ENCODE results near the gene RNF225.
A peak's percentile ranks its signal among the peaks of the same experiment; 100 is the strongest.
"Not testable (repeated sequence)": the region's sequence is repeated elsewhere in the genome, so short reads cannot be mapped to it uniquely, and the experiment has no call there.

Gene RNF225

DNA sequence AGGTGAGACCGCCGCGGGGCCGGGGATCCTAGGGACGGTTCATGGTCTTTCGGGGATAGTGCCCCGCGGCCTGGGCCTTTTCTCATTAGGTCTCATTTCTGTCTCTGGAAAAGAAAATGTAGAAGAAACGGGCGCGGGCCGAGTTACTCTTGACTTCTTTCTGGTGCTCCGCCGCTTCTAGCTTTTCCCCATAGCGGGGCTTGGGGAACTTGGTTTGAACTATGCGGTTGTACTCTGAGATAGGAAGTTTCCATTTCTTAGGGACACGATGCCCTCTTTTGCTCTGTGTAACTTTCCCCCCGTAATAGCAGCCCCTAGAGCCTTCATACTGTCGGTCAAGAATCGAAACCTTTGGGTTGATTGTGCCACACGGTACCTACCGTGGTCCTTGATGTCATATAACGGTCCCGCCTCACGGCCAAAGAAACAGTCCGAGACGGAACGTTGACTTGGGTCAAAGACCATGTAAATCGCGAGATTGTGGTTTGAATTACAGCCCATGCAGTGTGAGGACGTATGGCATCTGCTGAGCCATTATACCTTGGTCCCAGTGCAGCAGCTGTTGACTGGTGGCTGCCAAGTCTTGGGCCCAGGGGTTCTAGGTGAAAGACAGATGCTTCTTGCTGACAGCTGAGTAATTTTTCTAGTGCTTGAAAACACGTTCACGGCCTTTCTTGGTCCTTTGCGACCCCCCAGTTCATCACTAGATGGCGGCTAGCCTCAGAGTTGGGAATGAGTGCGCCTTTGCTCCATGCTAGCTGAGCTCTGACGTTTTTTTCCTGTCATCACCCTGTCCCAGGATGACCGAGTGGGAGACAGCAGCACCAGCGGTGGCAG, 7.9 kb upstream of the RNF225 start:
- DNase-seq: no peak

DNA sequence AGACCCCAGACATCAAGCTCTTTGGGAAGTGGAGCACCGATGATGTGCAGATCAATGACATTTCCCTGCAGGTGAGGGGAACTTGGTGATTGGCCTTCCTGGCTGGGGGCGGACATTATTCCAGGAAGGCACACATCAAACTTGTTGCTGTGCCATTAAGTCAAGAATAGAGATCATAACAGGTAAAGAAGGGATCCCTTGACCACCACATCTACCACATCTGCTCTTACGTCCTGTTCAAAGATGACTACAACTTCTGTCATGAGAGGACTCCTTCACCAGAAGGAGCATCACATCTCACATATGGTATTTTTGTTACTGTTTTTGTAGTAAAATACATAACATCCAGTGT, 7.3 kb upstream of the RNF225 start:
- DNase-seq: no peak

DNA sequence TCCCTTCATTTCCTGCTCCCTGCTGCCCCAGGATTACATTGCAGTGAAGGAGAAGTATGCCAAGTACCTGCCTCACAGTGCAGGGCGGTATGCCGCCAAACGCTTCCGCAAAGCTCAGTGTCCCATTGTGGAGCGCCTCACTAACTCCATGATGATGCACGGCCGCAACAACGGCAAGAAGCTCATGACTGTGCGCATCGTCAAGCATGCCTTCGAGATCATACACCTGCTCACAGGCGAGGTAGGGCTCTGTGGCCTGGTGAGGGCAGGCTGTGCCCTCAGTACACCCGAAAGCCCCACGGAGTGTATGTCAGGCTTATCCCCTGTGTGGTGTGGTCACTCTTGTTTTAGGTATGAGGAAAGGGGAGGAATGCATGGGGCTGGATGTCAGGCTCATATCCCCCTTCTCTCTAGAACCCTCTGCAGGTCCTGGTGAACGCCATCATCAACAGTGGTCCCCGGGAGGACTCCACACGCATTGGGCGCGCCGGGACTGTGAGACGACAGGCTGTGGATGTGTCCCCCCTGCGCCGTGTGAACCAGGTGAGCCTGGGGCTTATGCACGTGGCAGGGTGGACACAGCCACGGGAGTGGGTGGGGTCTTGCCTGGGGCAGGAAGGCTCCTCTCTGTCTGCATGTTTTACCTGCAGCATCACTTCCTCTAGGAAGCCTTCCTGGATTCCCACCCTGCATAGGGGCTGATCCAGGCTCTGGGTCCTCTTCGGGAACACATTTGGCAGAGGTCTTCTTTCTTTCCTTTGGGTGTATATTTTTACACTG, 2.3 kb upstream of the RNF225 start:
- DNase-seq: no peak

DNA sequence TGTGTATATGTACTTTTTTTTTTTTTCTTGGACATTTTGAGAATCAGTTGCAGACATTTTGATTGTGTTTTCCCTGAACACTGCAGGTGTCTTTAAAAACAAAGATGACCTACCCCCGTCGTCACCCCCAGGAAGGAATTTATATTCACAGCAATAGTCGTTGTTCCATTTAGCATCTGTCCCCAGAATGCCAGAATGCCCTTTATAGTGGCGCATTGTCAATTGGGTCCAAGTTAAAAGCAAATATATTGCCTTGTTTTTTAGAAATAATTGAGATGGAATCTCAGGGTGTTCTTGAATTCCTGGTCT, 1.8 kb upstream of the RNF225 start:
- DNase-seq: no peak

DNA sequence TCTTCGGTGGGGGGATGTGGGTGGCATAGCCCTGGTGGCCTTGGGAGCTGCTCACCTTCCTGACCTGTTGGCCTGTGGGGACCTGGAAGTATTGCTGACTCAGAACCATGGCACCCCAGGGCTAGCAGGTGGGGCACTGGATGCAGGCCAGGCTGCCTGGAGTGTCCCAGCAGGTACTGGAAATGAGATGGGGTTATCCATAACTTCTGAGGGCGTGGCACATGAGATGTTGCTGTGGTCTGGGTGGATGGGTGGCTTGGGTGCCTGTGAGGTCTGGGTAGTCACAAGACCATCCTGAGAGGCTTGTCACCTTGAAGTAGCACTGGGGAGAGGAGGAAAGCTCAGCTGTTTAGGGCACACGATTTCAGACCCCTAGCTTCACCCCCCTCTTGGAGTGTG, 636 bp upstream of the RNF225 start:
- no peak for DNase-seq

DNA sequence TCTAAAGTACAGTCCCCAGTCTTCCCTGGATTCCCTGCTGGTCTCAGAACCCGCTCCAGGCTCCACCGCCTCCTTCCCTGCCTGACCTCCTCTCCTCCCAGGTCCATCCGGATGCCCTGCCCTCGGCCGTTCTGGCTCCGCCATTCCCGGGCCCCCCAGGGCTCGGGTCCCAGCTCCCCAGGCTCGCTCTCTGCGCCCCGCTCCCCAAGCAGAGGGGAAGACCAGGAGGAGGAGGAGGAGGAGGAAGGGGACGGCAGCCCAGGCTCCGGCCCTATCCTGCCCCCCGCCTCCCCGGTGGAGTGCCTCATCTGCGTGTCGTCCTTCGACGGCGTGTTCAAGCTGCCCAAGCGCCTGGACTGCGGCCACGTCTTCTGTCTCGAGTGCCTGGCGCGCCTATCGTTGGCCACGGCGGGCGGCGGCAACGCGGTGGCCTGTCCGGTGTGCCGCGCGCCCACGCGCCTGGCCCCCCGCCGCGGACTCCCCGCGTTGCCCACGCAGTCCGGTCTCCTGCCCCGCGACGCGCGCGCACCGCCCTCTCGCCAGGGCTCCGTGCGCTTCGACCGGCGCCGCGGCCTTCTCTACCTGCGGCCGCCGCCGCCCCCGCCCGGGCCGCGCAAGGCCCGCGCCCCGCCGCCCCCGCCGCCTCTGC, 647 bp downstream of the RNF225 start:
- DNase-seq: no peak

DNA sequence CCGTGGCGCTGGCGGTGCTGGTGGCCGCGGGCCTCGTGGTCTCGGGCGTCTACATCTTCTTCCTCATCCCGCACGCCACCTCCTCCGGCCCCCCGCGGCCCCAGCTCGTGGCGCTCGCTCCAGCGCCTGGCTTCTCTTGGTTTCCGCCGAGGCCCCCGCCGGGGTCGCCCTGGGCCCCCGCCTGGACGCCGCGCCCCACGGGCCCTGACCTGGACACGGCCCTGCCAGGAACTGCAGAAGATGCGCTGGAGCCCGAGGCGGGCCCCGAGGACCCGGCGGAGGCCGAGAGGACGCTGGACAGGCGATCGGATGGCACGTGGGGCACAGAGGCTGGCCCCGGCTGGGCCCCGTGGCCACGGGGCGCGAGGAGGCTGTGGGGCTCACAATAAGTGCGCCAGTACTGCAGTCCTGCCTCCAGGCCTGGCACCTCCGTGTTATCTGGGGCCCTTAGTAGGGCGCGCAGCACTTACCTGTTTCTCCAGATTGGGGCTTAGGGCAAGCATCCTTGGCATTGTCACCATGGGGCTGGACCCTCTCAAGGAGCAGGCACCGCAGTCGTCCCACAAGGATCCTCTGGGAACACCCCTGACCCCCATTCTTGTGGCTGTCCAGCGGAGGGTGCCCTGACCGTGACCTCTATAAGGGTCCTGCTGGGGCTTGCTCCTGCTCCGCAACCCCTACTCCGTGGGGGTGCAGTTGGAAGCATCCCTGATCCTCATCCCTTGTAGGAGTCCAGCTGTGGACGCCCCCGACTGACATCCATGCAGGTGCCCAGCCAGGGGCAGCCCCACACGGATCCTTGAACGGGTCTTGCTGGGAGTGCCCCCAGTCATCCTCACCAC, 1.5 kb downstream of the RNF225 start:
- DNase-seq: no peak

DNA sequence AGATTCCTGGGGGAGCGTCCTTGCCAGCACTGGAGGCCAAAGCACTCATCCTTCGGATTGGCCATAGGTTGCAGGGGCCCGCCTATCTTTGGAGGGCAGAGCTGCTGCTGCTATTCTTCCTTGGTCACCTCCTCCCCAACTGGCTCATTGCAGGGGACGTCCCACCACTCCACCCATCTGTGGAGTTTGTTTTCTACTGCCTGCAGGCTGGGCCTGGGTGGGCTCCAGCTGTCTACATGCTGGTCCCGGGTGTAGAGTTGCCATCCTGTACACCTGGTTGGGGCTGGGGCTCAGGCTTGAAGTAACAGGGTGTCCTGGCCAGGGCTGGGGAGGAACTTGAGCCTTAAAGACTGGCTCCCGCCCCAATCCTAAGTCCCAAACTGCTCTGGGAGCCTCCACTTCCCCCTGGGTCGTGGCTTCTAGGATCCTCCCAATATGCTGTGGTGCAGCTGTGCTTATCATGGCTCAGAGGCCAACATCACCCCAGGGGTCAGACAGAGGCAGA, 2.1 kb downstream of the RNF225 start:
- no peak for DNase-seq

DNA sequence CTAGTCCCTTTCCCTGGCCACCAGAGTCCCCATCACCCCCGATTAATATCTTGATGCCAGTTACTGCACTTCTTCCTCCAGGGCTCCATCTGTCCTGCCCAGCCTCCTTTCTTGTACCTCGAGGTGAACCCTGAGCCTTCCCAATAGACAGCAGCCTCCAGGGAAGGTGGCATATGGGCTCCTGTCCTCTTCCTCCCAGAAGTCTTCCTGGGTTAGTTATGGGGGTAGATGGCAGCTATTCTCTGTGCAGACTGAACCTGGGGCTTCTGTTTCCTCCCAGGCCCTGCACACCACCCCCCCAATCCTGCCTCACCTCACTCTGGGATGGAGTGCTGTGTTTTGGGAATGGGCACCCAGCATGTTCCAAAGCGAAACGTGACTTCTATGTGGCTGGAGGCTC, 2.6 kb downstream of the RNF225 start:
- no peak for DNase-seq

DNA sequence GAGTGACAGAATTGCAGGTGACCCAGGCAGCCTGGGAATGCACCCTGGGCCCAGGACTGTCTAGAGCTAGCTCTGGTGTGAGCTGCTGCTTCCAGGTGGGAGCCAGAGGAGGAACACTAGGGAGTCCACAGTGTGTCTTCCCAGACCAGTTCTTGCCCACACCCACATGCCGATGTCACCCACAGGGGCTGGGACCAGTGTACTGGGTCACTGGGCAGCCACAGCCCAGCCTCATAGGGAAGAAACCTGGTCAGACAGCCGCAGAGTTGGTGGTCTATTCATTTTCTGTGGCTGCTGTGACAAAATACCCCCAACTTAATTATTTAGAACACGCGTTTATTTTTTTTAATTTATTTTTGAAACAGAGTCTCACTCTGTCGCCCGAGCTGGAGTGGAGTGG, 3.1 kb downstream of the RNF225 start:
- no peak for DNase-seq

DNA sequence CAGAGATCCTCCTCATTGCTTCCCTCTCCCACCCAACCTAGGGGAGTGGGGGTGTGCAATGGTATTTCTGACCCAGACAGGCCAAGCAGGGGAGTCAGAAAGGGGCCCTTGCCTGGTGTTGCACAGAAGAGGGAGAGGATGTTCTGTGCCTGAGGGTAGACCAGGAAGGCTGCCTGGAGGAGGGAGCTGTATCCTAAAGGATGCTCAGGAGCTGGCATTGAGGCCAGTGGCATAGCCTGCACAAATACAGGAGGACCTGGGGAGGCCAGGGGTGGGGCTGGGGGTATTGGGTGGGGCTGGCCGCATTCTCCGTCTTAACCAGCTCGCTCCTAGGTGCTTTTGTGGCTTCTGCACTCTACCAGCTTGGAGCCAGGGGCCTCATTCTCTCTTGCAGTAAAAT, 4.4 kb downstream of the RNF225 start:
- no peak for DNase-seq

DNA sequence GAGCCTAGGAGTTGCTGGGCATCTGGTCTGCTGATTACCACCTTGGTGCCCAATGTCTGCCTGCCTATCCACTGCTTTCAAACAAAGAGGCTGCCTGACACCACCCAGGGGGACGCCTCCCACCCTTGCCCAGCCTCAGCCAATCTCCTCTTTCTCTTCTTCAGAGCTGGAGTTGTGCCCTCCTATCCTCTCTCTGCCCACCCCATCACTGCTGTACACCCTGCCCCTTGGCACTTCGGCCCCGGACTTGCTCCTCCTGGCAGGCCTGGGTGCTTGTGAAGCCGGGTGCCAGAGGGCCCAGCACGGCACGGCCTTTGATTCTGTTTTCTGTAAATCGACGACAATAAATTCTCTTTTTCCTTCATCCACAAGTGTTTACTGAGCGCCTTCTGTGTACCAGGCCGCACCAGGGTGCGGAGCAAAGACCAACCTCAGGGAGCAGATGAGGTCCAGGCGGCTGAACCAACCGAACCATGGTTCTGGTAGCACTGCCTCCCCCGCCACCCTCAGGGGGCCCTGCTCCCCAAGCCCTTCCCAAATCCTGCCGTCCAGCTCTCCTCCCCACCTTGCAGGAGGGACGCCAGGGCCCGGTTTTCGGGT, 5.0 kb downstream of the RNF225 start:
- DNase-seq: no peak

DNA sequence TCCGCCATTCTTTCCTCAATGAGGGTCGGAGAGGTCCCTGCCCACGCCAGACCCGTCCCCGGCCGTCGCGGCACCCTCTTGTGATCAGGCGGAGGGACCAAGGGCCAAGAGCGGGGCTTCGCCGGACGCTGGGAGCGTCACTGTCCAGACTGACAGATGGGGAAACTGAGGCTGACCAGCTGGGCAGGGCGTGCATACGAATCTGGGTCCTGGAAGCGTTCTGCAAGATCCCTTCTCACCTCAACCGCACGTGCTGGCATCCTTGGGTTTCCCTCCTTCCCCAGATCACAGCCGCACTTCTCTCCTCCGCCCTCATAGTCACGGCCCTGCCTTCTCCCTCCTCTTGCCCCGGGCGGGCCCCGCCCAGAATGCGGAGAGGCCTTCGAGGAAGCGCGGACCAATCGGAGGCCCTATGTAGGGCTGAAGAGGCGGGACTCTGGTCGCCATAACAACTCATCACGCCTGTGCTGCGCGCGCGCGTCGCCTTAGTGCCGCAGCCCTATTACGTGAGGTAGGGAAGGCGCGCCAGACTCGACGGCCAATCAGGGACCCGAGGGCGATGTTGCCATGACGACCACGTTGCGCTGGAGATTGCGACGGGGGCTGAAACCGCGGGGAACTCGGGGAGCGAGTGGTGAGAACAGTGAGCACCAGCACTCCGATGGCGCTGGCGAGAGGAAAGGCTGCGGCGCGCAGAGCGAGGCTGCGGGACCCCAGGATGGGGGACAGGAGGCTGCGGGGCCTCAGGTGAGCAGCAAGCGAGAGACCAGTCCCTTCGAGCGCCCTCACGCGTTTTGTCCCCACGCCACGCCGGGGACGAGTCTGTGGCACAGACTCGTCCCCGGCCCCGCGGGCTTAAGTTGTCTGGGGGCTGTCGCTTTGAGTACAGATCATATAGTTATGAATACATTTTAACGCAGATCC, 5.7 kb downstream of the RNF225 start:
- DNase-seq: peak; percentile 99

DNA sequence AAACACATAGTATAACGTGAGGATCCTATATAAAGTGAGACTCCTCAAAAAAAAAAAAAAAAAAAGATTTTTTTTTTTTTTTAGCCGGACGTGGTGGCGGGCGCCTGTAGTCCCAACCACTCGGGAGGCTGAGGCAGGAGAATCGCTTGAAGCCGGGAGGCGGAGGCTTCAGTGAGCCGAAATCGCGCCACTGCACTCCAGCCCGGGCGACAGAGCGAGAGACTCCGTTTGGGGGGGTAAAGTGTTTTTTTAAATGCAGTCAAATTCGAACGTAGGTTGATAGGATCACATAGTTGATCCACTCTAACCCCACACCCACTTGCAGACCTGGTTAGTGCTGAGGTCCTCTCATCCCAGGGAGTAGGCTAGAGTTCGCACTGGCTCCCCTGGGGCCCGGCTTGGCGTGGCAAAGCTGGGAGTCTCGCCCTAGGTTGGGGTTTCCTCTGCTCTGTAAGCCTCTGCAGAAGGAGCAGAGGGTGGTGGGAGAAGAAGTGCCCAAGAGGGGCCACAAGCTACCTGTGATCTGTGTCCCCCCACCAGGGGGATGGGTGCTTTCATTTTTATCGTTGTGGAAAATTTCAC, 6.5 kb downstream of the RNF225 start:
- no peak for DNase-seq

DNA sequence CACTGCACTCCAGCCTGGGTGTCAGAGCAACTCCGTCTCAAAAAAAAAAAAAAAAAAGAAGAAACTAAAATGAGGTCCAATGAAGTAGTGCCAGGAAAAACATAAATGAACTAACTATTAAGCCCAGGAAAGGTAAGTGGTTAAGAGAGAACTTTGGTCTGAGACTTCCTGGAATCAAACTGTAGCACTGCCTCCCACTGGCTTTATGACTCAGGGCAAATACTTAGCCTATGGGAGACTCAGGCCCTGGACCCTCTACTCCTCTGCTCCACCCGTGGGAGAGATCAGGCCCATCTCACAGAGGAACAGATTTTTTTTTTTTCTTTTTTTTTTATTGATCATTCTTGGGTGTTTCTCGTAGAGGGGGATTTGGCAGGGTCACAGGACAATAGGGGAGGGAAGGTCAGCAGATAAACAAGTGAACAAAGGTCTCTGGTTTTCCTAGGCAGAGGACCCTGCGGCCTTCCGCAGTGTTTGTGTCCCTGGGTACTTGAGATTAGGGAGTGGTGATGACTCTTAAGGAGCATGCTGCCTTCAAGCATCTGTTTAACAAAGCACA, 8.5 kb downstream of the RNF225 start:
- not testable (repeated sequence) for DNase-seq

DNA sequence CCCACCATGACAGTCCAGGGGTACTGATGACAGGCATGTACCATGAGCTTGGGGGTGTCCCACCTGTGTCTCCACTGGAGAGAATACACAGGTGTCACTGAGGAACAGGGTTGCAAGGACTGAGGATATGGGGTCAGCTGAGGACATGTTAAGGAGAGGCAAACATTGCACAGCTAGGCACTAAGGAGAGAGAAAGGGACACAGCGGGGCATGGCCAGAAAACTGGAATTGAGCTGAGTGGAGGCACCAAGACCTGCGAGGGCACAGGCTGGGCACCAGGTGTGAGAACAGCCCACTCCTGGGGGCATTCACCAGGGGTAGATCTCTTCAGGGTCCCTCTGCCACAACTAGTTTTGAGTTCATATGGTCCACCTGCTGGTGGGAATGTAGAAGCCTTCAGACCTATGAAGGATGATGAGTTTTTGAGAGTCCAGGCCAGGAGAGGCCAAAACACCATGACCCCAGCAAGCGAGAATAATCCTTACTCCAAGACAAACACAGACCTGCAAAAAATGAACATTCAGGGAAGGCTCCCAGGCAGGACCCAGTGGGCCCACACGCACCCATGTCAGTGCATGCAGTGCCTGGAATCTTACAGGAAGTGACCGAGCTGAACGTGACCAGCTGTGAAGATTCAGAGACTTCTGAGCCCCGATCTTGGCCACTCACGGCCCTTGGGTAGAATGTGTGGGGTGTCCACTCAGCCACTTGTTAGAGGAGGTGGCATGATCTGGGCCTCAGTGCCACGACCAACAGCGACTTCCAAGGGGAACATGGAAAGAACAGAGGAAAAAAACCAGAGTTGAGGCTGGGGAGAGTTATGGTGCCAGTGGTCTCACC, 11.6 kb downstream of the RNF225 start:
- DNase-seq: no peak

DNA sequence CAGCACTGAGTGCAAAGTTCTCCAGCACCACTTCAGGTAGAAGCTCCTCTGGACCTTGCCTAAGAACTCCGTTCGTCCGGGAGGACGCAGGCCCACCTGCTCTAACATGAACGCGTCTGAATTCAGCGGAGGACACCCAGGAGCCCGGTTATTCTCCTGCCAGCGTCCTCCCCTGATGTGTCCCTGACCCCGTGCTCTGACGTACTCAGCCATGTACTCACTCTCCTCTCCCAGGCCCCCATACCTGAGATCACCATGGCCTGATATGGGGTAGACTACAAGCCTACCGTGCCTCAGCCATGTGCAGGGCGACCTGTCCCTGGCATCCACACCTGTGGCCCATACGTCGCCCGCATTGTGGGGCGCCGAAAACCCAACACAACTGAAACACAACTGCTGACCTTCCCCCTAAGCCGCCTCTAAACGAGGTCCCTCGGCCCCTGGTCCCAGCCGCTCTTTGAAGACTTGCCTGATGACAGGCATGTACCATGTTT, 12.2 kb downstream of the RNF225 start:
- no peak for DNase-seq

DNA sequence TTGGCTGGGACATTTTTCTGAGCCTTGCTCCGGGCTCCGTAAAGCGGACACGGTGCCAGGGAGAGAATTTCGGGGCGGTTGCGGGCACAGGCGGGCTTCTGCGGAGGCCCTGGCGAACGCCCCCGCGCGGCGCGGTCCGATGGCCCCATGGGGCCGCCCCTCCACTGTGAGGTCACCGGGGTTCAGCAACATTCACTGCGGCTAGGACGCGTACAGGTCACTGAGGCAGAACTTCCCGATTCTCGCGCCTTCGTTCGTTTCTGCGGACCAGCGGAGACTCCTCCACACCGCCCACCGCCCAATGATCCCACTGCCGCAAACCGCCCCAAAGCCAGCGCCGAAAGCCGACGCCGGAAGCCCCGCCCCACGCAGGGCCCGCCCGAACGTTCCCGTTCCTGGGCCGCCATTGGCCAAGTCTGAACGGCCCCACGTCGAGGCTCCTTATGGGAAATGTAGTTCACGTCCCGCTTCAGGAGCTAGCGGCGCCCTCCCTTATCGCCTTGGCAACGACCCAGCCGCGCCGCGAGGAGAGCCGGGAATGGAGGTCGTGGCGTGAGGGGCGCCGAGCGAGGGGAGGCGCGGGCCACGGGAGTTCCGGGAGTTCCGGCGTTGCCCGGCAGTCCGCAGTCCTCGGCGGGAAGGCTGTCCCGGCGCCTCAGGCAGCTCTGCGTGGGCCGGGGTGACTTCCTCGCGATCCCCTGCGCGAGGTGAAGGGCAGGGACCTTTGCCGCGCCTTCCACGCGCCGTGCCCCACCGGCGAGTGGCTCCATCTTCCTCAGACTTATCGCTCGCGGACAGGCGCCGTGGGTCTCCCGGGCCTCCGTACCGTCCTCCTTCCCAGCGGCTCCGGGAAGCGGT, 12.9 kb downstream of the RNF225 start, which contains the start of gene ZNF584:
TSS of gene ZNF584 (plus strand) at position 498 of the 858 bp plus-strand sequence. CDS start 499 bp downstream, outside the sequence.
- DNase-seq: peak; percentile 95

All from activated CD8-positive, alpha-beta memory T cell treated with anti-CD3 and anti-CD28 coated beads, Interleukin-2, amount 50 U/mL, for 4 hours (primary cell).